ENCODE data around the gene STYXL2.

DNA sequence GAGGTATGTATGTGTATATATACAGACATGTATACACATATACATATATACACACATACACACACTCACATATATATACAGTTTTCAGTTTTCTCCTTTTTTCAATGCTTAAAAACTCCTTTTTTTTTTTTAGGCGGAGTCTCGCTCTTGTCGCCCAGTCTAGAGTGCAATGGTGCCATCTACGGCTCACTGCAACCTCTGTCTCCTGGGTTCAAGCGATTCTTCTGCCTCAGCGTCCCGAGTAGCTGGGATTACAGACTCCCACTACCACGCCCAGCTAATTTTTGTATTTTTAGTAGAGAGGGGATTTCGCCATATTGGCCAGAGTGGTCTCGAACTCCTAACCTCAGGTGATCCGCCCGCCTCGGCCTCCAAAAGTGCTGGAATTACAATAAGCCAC is 27.0 kb downstream of the STYXL2 start:
- no peak for TF ChIP-seq POLR2AphosphoS5 (IDR thresholded peaks at IDR 0.05; ENCODE audit: insufficient read depth, low read depth, low read length)
- TF ChIP-seq, protein P1, sequence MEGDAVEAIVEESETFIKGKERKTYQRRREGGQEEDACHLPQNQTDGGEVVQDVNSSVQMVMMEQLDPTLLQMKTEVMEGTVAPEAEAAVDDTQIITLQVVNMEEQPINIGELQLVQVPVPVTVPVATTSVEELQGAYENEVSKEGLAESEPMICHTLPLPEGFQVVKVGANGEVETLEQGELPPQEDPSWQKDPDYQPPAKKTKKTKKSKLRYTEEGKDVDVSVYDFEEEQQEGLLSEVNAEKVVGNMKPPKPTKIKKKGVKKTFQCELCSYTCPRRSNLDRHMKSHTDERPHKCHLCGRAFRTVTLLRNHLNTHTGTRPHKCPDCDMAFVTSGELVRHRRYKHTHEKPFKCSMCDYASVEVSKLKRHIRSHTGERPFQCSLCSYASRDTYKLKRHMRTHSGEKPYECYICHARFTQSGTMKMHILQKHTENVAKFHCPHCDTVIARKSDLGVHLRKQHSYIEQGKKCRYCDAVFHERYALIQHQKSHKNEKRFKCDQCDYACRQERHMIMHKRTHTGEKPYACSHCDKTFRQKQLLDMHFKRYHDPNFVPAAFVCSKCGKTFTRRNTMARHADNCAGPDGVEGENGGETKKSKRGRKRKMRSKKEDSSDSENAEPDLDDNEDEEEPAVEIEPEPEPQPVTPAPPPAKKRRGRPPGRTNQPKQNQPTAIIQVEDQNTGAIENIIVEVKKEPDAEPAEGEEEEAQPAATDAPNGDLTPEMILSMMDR (IDR thresholded peaks at IDR 0.05; ENCODE audit: extremely low read depth in 1 of 2, insufficient read depth in 1 of 2, low read depth in 1 of 2, low read length in 2 of 2): no peak
- TF ChIP-seq EZH2 (IDR thresholded peaks at IDR 0.05; ENCODE audit: borderline replicate concordance, low read depth, low read length, severe bottlenecking): no peak

Measured in endothelial cell of umbilical vein (primary cell).